Left ventricle myocardium superior (tissue), 1 donor: ENCODE data around the gene HBZ. TPM values are rescaled to one million over a fixed set of nuclear protein-coding genes. Genes with fewer than 3 reads are reported as not detected.
"Not testable (repeated sequence)": the region's sequence is repeated elsewhere in the genome, so short reads cannot be mapped to it uniquely, and the experiment has no call there.

Source experiments
- ATAC-seq: fragments of 200-7000 bp; cut with Tn5 transposase; one replicate; pipeline ENCODE4 v1.9.1; 2020; ENCODE audit warnings: mild to moderate bottlenecking, moderate library complexity
- DNase-seq: peaks from one replicate; pipeline ENCODE4 v3.0.0-alpha.2; 2020
- intact Hi-C: fragments of 100-400 bp; cut with micrococcal nuclease; formaldehyde crosslinking; loops from one replicate; pipeline ENCODE4 v1.11.0; 2022
- total RNA-seq: library from RNA; stranded (reverse); fragmentation: NEBNext Ultra II Directional; extraction: Animal tissue kit (Norgen Biotek cat#: 25700); gene quantifications from one replicate; pipeline ENCODE4 v1.2.1, GENCODE V29; 2021
- donor health status: DM: no; HTN: yes; CAD: no; lungs with severe emphysema.

HBZ gene
- total RNA-seq, 1 donor from 2014 or later: not detected

DNA sequence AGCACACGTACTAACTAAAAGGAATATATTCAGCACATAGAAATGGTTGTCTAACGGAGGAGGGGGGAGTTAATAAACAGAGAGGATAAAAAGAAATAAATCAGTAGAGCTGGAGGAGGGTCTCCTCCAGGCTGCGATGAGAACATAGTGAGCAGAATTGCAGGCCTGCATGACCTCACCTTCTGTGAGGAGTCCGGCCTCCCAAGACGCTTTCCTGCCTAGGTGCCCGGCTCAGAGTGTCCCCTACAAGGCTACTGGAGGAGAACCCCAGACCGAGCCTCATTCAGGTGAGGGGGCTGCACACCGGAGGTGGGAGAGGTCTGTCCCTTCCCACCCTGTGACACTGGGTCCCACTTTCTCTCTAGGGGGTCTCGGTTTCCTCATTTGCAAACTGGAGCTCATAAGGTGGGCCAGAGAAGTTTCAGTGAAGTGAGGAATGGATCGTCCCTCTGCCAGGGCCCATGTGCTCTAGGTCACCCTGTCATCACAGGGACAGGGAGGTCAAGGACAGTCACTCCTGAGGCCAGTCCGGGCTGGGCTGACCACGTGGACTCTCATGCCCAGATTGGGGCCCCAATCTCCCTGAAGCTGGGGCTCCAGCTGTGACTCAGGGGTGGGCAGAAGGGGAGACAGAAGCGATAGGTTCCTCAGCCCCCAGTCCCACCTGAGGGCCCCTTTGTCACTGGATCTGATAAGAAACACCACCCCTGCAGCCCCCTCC, 10.0 kb downstream of the HBZ start:
- intact Hi-C loops: no loop called here
- ATAC-seq (no peak), DNase-seq (no peak)

DNA sequence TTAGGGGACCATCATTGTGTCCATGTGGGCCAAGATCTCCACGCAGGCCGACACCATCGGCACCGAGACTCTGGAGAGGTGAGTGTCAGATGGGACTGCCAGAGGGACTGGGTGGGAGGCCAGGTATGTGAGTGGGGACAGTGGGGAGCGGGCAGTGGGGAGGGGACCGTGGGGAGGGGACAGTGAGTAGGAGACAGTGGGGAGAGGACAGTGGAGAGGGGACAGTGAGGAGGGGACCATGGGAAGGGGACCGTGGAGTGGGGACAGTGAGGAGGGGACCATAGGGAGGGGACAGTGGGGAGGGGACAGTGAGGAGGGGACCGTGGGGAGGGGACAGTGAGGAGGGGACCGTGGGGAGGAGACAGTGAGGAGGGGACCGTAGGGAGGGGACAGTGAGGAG, 10.7 kb downstream of the HBZ start:
- intact Hi-C loops: not testable (repeated sequence)

DNA sequence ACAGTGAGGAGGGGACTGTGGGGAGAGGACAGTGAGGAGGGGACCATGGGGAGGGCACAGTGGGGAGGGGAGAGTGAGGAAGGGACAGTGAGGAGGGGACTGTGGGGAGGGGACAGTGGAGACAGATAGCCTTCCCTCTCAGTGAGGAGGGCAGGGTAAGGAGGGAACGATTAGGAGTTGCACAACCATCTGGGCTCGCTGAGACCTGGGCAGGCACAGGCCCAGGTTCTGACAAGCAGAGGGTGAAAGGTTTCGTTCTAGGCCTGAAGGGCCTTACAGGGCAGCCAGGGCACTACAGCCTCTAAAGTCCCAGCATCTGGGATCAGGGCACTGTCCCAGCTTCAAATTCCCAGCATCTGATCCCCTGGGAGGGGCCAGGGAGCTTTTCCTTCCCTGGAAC, 11.3 kb downstream of the HBZ start:
- ATAC-seq: peak; percentile 51
- intact Hi-C loops, DNase-seq: not testable (repeated sequence)

More for the DNA sequence above, 10.7 kb downstream of the HBZ start:
- DNase-seq, ATAC-seq: not testable (repeated sequence)

DNA sequence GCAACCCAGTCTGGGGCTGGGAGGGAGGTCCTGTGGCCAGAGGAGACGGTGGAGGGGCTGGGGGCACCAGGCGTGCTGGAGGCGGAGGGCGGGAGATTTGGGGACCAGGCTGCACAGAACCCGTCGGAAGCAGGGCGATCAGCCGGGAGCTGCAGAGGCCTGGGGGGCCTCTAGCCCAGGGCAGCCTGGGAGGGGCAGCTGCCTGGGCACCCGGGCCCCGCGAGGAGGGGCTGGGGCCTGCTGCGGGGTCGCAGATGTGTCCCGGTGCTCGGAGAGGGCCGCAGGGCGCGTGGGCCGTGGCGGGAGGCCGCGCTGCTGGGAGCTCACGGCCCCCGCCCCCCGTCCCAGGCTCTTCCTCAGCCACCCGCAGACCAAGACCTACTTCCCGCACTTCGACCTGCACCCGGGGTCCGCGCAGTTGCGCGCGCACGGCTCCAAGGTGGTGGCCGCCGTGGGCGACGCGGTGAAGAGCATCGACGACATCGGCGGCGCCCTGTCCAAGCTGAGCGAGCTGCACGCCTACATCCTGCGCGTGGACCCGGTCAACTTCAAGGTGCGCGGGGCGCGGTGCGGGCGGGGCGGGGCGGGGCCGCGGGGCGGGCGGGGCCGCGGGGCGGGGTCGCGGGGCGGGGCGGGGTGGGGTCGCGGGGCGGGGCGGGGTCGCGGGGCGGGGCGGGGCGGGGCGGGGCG, 11.8 kb downstream of the HBZ start:
- intact Hi-C loops, DNase-seq: not testable (repeated sequence)
- ATAC-seq: peak; percentile 17

DNA sequence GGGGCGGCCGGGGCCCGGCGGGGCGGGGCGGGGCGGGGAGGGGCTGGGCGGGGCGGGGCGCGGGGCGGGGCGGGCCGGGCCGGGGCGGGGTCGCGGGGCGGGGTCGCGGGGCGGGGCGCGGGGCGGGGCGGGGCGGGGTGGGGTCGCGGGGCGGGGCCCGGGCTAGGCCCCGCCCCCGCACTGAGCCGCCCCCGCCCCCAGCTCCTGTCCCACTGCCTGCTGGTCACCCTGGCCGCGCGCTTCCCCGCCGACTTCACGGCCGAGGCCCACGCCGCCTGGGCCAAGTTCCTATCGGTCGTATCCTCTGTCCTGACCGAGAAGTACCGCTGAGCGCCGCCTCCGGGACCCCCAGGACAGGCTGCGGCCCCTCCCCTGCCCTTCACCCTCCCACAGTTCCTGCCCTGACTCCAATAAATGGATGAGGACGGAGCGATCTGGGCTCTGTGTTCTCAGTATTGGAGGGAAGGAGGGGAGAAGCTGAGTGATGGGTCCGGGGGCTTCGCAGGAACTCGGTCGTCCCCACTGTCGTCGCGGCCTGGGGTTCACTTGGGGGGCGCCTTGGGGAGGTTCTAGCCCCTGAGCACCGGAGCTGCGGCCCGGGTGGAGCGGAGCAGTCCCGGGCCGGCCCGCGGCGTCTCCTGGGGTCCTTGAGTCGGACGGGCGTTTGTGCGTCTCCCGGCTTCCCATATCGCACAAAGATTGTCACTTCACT, 12.5 kb downstream of the HBZ start:
- peak; percentile 47 for ATAC-seq
- intact Hi-C loops: no loop called here
- no peak for DNase-seq

DNA sequence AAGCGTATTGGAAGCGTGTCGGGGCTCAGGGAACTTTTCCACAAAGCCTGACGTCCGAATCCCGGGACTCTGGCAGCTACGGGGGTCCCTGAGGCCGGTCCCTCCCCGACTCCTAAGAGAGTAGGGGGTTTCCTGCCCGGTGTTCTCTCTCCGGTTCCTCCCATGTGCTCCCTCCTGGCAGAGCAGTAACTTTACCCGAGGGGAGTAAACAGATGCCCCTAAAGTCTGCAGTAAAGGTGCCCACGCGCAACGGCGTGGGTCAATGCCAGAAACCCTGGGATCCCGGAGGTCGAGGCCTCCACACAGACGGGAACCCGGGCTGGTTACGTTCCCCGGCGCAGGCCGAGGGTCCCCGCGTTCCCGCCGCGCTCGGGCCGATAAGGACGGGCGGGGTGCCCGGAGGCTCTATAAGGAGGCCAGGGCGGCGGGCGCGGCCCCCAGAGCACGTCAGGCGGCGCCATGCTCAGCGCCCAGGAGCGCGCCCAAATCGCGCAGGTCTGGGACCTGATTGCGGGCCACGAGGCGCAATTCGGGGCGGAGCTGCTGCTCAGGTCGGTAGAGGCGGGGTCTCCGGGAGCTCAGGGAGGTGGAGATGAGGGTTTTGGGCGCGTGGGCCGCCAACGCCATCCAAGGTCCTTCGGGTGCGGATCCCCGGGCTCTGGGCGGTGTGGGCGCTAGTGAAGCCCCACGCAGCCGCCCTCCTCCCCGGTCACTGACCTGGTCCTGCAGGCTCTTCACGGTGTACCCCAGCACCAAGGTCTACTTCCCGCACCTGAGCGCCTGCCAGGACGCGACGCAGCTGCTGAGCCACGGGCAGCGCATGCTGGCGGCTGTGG, 13.3 kb downstream of the HBZ start, which contains the start of gene HBM:
HBM (plus strand) TSS at position 440 of the 836 bp plus-strand sequence; CDS start at position 460, 20 bp downstream.
- intact Hi-C loops: no loop called here
- ATAC-seq: no peak
- DNase-seq: no peak

DNA sequence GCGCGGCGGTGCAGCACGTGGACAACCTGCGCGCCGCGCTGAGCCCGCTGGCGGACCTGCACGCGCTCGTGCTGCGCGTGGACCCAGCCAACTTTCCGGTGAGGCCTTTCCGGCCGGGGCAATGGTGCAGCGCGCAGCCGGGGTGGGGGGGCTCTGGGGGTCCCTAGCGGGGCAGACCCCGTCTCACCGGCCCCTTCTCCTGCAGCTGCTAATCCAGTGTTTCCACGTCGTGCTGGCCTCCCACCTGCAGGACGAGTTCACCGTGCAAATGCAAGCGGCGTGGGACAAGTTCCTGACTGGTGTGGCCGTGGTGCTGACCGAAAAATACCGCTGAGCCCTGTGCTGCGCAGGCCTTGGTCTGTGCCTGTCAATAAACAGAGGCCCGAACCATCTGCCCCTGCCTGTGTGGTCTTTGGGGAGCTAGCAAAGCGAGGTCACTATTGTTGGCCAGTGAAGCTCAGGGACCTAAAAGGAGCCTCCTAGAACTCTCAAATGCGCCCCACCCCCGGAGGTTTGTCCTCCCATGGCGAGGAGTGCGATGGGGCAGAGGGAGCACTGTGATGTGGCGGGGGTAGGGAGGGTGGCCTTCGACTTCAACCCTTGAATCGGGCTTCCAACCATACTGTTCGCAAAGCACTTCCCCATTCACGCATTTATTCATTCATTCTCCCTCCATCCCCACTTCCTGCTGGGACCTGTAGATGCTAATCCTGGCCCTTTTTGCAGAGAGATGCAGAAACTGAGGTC, 14.1 kb downstream of the HBZ start:
- DNase-seq: no peak
- ATAC-seq: no peak
- intact Hi-C loops: no loop called here

DNA sequence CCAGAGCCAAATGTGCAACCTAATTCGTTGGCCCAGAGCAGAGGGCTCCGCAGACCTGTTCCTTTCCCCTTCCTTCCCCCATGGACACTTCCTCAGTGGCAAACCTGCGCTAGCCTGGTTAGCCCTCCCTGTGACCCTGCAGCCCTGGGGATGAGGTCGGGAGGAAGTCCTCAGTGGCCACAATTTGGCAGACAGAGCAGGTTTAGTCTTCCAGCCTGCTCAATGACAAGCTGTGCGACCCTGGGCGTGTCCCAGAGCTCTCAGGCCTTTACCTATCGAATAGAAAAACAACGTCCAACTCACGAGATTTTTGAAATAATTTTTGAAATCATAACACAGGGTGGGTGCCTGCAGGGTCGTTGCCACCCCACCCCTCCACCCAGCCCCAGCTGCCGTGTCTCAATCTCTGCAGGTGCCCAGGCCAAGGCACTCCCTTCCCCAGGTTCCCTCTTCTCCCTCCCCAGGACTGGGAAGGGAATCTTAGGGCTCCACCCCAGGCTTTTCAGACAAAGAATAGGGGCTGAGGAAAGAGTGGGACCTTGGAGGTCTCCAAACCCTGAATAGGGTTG, 14.8 kb downstream of the HBZ start:
- ATAC-seq (no peak), DNase-seq (no peak)
- intact Hi-C loops: no loop called here

DNA sequence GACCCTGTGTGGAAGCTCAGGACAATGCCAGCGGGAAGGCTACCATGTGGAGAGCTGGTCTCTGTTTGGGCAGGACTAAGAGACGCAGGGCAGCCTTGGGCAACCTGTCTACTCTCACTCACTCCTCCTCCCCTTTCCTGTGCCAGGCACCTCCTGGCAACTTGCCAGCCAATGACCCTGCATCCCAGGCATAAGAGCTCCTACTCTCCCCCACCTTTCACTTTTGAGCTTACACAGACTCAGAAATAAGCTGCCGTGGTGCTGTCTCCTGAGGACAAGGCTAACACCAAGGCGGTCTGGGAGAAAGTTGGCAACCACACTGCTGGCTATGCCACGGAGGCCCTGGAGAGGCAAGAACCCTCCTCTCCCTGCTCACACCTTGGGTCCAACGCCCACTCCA, 16.0 kb downstream of the HBZ start:
- DNase-seq: no peak
- no peak for ATAC-seq
- intact Hi-C loops: no loop called here

DNA sequence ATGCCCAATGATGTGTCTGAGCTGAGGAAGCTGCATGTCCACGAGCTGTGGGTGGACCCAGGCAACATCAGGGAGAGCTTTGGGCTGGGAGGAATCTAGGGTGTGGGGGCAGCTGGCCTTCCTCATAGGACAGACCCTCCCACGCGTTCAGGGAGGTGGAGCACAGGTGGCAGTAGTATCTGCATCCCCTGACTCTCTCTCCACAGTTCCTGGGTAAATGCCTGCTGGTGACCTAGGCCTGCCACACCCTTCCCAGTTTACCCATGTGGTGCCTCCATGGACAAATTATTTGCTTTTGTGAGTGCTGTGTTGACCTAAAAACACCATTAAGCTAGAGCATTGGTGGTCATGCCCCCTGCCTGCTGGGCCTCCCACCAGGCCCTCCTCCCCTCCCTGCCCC, 16.6 kb downstream of the HBZ start:
- intact Hi-C loops: no loop called here
- ATAC-seq (no peak), DNase-seq (no peak)

DNA sequence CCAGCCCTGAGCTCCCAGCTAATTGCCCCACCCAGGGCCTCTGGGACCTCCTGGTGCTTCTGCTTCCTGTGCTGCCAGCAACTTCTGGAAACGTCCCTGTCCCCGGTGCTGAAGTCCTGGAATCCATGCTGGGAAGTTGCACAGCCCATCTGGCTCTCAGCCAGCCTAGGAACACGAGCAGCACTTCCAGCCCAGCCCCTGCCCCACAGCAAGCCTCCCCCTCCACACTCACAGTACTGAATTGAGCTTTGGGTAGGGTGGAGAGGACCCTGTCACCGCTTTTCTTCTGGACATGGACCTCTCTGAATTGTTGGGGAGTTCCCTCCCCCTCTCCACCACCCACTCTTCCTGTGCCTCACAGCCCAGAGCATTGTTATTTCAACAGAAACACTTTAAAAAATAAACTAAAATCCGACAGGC, 17.7 kb downstream of the HBZ start:
- intact Hi-C loops: not testable (repeated sequence)
- peak; percentile 55 for ATAC-seq

GRCh38 chr16:170788-171187, 18.3 kb downstream of the HBZ start:
- intact Hi-C loops: no loop called here
- ATAC-seq (no peak), DNase-seq (no peak)

More for the DNA sequence above, 17.7 kb downstream of the HBZ start:
- peak; percentile 42 for DNase-seq

DNA sequence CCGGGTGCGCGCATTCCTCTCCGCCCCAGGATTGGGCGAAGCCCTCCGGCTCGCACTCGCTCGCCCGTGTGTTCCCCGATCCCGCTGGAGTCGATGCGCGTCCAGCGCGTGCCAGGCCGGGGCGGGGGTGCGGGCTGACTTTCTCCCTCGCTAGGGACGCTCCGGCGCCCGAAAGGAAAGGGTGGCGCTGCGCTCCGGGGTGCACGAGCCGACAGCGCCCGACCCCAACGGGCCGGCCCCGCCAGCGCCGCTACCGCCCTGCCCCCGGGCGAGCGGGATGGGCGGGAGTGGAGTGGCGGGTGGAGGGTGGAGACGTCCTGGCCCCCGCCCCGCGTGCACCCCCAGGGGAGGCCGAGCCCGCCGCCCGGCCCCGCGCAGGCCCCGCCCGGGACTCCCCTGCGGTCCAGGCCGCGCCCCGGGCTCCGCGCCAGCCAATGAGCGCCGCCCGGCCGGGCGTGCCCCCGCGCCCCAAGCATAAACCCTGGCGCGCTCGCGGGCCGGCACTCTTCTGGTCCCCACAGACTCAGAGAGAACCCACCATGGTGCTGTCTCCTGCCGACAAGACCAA, 20.0 kb downstream of the HBZ start, which contains the start of gene HBA2:
HBA2 (plus strand) TSS at position 503 of the 568 bp plus-strand sequence; CDS start at position 540, 37 bp downstream.
- intact Hi-C loops, DNase-seq: not testable (repeated sequence)
- ATAC-seq: peak; percentile 12

DNA sequence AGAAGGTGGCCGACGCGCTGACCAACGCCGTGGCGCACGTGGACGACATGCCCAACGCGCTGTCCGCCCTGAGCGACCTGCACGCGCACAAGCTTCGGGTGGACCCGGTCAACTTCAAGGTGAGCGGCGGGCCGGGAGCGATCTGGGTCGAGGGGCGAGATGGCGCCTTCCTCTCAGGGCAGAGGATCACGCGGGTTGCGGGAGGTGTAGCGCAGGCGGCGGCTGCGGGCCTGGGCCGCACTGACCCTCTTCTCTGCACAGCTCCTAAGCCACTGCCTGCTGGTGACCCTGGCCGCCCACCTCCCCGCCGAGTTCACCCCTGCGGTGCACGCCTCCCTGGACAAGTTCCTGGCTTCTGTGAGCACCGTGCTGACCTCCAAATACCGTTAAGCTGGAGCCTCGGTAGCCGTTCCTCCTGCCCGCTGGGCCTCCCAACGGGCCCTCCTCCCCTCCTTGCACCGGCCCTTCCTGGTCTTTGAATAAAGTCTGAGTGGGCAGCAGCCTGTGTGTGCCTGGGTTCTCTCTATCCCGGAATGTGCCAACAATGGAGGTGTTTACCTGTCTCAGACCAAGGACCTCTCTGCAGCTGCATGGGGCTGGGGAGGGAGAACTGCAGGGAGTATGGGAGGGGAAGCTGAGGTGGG, 20.9 kb downstream of the HBZ start:
- intact Hi-C loops, DNase-seq, ATAC-seq: not testable (repeated sequence)

DNA sequence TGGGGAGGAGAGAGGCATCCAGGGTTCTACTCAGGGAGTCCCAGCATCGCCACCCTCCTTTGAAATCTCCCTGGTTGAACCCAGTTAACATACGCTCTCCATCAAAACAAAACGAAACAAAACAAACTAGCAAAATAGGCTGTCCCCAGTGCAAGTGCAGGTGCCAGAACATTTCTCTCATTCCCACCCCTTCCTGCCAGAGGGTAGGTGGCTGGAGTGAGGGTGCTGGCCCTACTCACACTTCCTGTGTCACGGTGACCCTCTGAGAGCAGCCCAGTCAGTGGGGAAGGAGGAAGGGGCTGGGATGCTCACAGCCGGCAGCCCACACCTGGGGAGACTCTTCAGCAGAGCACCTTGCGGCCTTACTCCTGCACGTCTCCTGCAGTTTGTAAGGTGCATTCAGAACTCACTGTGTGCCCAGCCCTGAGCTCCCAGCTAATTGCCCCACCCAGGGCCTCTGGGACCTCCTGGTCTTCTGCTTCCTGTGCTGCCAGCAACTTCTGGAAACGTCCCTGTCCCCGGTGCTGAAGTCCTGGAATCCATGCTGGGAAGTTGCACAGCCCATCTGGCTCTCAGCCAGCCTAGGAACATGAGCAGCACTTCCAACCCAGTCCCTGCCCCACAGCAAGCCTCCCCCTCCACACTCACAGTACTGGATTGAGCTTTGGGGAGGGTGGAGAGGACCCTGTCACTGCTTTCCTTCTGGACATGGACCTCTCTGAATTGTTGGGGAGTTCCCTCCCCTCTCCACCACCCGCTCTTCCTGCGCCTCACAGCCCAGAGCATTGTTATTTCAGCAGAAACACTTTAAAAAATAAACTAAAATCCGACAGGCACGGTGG, 21.7 kb downstream of the HBZ start:
- intact Hi-C loops, DNase-seq: not testable (repeated sequence)
- peak; percentile 26 for ATAC-seq
